ENCODE measurements around the gene MRNIP.

The MRNIP gene

GRCh38 chr5:179802207-179802883 is 56.3 kb downstream of the MRNIP start:
- TF ChIP-seq FOXP2 (optimal IDR thresholded peaks at IDR 0.05; ENCODE audit: borderline replicate concordance, extremely low read depth, extremely low read length, insufficient read depth) (no peak), POLR2AphosphoS5 (IDR thresholded peaks at IDR 0.05; ENCODE audit: low read depth, low read length) (no peak), TAF1 (IDR thresholded peaks at IDR 0.05; ENCODE audit: borderline replicate concordance, insufficient read depth, low read length) (no peak), SIN3A (IDR thresholded peaks at IDR 0.05; ENCODE audit: borderline replicate concordance, insufficient read depth, low read length) (no peak), REST (IDR thresholded peaks at IDR 0.05; ENCODE audit: insufficient read depth in 1 of 2, low read depth in 2 of 2, low read length in 2 of 2) (no peak)

GRCh38 chr5:179801304-179802206 is 57.1 kb downstream of the MRNIP start:
- TF ChIP-seq SIN3A (IDR thresholded peaks at IDR 0.05; ENCODE audit: borderline replicate concordance, insufficient read depth, low read length), result no peak
- TF ChIP-seq TAF1 (IDR thresholded peaks at IDR 0.05; ENCODE audit: borderline replicate concordance, insufficient read depth, low read length), result no peak
- TF ChIP-seq POLR2AphosphoS5 (IDR thresholded peaks at IDR 0.05; ENCODE audit: low read depth, low read length), result no peak
- no peak for TF ChIP-seq FOXP2 (optimal IDR thresholded peaks at IDR 0.05; ENCODE audit: borderline replicate concordance, extremely low read depth, extremely low read length, insufficient read depth)
- no peak for TF ChIP-seq REST (IDR thresholded peaks at IDR 0.05; ENCODE audit: insufficient read depth in 1 of 2, low read depth in 2 of 2, low read length in 2 of 2)

DNA sequence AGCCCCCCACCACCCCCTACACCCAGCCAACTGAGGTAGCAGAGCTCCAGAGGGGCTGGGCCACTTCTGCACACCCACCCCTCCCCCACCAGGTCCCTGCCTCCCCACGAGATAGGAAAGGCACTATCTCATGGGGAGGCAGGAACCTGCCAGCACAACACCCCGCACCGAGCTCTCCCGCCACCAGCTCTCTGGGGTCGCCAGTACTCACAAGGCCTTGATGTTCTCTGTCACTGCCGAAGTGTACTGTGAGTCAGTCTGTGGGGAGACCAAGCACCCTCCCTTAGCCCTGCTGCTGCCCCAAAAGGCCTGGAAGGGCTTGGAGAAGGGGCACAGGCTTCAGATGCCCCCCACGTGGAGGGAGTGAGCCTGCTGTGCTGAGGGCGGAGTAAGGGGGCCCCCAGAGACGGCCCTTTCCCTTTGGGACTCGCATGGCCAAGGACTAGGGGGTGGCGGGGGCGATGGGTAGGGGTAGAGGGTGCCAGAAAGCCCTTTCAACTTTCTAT is 57.9 kb downstream of the MRNIP start:
- TF ChIP-seq SIN3A (IDR thresholded peaks at IDR 0.05; ENCODE audit: borderline replicate concordance, insufficient read depth, low read length) (no peak), POLR2AphosphoS5 (IDR thresholded peaks at IDR 0.05; ENCODE audit: low read depth, low read length) (no peak), FOXP2 (optimal IDR thresholded peaks at IDR 0.05; ENCODE audit: borderline replicate concordance, extremely low read depth, extremely low read length, insufficient read depth) (no peak), REST (IDR thresholded peaks at IDR 0.05; ENCODE audit: insufficient read depth in 1 of 2, low read depth in 2 of 2, low read length in 2 of 2) (no peak), TAF1 (IDR thresholded peaks at IDR 0.05; ENCODE audit: borderline replicate concordance, insufficient read depth, low read length) (no peak)

GRCh38 chr5:179800071-179800695 is 58.4 kb downstream of the MRNIP start:
- TF ChIP-seq REST (IDR thresholded peaks at IDR 0.05; ENCODE audit: insufficient read depth in 1 of 2, low read depth in 2 of 2, low read length in 2 of 2) (no peak), FOXP2 (optimal IDR thresholded peaks at IDR 0.05; ENCODE audit: borderline replicate concordance, extremely low read depth, extremely low read length, insufficient read depth) (no peak), TAF1 (IDR thresholded peaks at IDR 0.05; ENCODE audit: borderline replicate concordance, insufficient read depth, low read length) (no peak), POLR2AphosphoS5 (IDR thresholded peaks at IDR 0.05; ENCODE audit: low read depth, low read length) (no peak), SIN3A (IDR thresholded peaks at IDR 0.05; ENCODE audit: borderline replicate concordance, insufficient read depth, low read length) (no peak)

Data from PFSK-1 (cell line).